HG03342 (cell line): ENCODE data around the gene FIBIN.

Experiments used
- ATAC-seq: cut with Tn5 transposase; IDR thresholded peaks from one replicate; pipeline ENCODE4 v1.9.1; 2021; ENCODE audit warnings: mild to moderate bottlenecking, moderate library complexity; ENCODE audit not compliant: unreplicated experiment

Gene FIBIN

DNA sequence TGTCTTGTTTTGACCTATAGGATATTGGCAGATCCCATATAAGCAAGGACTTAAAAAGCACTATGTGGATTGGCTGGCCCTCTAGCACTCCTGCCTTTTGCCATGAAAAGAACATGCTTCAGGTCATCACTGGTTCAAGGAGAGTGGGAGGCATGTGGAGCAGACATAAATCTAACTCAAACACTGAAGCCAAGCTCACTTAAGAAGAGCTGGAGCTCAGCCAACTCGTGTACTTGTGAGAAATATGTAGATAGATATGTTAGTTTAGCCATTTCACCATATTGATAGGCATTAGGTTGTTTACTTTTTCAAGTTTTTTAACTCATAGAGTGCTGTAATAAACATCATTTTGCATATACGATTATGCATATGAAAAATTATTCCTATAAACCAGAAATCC lies 26.8 kb downstream of the FIBIN start:
- ATAC-seq, result no peak

DNA sequence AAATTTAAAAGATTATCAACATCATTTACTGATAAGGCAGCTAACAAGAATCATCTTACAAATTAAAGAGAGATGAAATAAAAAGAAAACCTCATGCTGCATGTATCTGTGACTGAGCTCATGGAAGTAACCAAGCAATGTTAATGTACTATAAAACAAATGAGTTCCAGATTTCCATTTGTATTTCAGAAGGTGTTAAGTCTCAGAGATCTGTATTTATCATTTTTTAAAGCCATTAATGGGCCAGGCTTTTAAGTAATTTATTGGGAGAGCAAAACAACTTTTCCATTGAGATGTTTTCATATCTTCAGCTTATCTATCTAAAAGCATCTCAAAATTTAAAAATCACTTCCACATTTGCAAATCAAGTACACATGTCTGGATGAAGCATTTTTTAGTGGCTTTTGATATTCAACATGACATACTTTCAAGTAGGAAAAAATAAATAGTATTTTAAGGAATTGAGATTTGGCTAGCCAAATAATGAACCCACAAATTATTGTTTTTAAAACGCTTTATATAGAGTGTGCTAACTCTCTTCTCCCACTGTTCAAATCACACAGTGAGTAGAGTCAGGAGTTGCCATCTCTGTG lies 28.8 kb downstream of the FIBIN start:
- ATAC-seq, result no peak

DNA sequence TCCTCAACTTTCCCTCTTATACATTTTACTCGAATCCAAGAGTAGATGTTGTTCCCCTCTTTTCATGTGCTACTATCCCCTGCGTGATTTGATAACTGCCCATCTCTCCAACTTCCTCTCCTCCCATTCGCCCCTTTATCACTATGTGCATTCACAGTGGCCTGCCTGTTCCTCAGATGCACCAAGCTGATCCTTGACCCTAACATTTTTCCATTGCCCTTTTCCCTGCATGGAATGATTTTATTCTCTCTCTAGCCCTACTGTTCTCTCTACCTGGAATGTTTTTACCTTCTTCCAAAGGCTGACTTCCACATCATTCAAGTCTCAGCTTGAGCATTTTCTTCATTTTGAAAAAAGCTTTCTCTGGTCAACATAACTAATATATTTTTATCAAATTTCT lies 31.0 kb downstream of the FIBIN start:
- no peak for ATAC-seq

DNA sequence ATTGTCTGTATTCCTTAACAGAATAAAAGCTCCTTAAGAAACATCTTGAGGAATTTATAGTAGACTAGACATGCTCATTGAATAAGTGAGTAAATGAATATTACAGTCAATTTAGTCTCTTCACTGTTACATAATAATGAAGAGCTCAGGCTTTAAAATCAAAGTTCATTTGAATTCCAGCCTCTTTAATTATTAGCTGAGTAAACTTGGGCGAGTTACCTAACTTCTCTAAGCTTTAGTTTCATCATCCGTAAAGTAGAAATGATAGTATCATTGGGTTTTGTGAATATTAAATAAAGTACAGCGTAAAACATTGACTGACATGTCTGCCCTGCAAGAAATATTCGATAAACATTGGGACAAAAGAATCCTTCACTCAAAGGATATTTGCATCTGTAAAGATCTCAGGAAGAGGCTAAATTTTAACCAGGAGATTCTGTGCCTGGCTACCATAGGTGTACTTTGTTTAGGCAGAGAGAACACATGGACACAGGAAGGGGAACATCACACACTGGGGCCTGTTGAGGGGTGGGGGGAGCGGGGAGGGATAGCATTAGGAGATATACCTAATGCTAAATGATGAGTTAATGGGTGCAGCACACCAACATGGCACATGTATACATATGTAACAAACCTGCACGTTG lies 31.5 kb downstream of the FIBIN start:
- no peak for ATAC-seq

DNA sequence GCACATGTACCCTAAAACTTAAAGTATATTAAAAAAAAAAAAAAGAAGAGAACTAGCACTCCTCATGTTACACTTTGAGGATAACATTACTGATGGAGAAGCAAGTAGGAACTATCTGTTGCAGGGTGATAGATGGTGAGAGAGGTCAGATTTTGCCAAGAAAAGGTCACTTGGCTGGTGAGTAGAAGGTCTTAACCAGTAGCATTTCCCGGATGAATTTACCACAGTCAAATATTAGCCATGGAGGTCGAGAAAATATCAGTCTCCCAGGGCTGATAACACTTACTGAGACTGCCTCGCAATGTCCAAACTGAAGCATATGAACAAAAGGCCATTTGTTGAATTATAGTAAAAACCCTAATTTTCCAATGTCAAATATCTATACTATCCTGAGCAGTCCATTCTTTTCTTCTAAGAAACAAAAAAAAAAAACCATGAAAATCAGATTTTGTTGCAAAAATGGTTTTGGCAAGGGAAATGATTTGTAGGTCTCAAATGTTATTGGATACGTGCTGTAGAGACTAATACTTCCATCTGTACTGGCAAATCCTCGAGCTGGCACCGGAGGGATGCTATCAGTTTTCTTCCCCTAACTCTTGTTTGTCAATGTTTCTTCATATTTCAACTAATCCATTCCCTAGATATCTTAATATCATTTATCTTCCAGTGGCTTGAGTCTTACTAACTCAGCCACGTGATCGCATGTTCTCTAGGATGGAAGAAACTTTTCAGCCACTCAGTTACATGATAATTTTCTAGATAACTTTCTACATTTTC lies 32.2 kb downstream of the FIBIN start:
- no peak for ATAC-seq

DNA sequence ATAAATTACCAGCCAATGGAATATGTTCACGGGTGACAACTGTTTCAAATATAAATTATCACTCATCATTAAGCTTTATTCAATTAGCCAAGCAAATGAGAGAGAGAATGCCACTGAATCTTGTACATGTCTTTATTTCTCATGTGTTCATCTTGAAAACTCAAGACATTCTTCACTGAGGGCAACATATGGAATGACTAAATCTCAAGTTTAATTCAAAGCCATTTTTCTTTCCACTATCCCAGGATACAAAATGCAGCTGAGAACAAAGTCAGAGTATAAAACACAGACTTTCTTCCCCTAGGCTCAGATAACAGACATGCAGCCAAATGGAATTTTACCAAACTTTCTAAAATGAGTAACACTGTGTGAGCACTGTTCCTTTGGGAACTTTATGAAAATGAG lies 34.7 kb downstream of the FIBIN start:
- no peak for ATAC-seq

DNA sequence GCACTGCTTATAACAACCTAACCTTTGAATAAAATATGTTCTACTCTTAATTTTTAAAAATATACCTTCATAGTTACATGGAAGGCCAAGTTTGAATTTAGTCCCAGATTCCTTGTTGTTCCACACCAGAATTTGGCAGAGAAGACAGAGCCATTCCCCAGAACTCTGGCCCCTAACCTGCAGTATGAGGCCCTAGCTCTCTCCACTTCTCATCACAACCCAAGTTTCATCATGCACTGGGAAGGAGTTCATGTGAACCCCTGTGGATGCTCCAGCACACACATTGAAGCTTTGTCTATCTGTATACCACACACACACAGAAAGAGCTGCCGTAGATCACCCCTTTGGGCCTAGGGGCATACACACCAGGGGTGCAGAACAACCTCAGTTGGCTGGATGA lies 36.1 kb downstream of the FIBIN start:
- no peak for ATAC-seq

DNA sequence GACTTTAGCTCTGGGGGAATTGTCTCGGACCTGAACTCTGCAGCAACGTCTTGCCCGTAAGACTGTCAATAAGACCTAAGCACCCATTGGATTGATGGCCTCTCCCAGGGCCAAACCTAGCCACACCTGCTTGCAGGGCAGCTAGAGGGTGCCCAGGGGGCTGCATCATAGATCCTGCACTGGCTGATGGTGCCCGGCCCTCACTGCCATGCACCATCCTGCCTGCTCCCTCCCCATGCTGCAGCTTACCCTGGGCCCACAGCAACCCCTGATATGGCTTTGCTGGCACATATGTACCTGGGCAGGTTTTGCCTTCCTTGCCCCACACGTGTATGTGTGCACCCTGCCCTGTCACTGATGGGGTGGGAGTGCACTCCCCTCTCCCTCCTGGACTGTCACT lies 37.8 kb downstream of the FIBIN start:
- no peak for ATAC-seq

DNA sequence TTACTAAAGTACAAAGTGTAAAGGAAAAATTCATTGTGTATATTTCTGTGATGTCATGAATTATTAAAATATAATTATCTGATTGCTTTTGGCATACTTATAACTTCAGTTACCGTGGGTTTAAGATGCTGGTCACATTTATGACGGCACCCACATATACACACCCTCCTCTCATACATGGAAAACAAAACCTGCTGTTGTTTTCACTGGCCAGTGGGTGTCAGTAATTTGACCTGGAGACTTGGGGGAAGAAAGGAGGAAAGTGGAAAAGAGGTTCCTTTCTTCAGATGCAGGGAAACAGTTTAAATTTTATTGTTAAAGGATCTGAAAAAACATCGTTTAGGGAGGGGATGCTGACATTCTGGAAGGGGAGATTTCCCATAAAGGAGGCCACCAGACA lies 46.0 kb downstream of the FIBIN start:
- no peak for ATAC-seq

DNA sequence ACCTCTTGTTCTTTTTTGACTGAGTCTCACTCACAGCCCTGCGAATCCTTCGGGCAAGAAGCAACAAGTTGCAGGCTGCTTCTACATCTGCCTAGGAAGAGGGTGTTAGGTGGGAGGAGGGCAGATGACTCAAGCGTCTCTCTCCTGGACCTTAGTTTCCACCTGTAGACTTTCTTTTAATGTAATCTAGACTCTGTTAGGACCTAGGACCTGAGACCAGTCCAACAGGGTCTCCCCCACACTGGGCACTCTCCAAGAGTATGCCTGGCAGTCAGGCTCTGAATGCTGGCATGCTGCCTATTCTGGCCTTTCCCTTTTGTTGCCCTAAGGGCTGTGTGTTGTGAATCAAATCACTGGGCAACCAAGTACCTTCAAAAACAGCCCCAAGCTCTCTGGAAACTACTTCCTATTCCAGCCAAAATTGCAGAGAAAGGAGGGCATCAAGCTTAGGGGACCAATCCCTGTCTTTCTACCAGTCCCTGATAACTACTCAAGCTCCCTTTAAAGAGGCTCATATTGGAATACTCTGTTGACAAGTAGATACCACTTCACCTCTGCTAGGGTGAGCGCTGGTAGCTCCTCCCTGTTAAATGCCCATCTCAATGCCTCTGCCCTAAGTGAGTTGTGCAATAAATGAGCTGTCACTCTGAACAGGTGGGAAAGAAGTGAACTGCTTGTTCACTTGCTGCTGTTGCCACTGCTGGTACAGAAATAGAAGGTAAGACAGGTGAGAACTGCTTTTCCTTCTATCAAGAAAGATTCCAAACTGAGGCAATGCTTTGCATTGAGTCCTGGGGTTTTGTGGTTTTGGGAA lies 46.6 kb downstream of the FIBIN start, which contains the start of gene BBOX1:
TSS of gene BBOX1 (plus strand) at position 514 of the 814 bp plus-strand sequence. CDS start 14,616 bp downstream, outside the sequence.
- no peak for ATAC-seq

DNA sequence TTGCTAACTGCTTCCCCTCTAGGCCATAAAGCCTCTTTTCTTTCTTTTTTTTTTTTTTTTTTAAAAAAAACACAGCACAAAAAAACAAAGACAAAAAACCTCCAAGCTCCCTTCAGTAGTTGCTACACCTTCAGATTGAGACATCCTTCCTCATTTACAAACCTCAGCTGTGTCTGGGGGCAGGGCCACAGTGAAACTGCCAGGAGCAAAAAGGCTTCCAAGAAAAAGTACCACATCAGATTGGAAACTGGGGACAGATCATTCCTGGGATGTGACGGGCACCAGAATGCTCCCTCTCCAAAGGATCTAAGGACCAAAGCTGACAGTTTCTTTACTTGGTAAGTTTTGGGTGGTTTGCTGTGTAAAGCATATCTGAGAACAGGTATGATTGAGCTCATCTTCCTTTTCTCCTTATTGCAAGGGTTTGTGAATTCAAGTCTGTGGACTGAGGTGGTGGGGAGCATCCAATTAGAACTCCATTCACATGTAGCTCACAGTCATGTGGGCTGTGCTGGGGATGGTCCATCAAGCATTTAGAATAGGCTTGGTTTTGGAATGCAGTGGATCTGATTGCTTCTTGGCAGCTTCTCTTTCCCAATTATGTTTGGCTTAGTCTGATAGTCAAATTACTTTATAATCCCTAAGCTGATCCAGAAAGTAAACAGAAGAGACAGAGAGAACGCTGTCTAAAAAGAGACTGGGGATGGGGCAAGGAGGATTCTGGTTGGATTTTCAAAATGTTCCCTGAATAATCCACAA lies 47.4 kb downstream of the FIBIN start:
- ATAC-seq, result no peak
